ENCODE results near the gene CALD1. TPM values are rescaled to one million over a fixed set of nuclear protein-coding genes. Genes with fewer than 3 reads are reported as not detected.

CALD1 gene
- total RNA-seq, 1 experiment from 2014 or later = 107 TPM

DNA sequence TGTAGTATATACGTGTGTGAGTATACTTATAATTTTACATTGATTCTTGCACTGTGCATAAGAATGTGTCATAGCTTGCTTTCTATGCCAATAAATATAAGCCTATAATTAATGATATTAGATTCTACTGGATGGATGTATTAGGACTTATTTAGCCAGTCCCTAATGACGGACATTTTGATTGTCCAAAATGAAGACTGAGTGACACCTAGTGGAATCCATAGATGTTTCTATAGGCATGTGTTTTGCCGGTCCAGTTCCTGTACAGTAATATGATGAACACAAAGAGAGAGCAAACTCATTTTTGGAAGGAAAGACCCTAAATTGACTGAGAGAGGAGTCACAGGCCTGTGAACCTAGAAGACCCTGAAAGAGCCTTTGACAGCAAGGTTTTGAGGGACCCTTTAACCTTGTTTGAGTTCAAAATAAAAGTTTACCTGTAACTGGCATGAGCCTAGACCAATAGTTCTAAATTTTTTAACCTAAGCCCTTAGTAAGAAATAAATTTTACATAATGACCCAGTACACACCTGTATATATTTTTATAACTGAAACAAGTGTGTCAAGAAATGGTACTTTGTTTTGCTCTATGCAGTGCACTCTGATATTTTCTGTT lies 164.5 kb downstream of the CALD1 start:
- H4K5ac ChIP-seq (ENCODE audit: insufficient read length, low read depth, low read length) = no peak overlapping the region
- H3K79me1 ChIP-seq (ENCODE audit: insufficient read depth, low read depth, low read length, poor library complexity, severe bottlenecking) = no peaks in the 10 kb centered on the region
- Mint-ChIP-seq H3K4me1 (peaks cover 11 to 20% of the 10 kb centered on the region in 2 experiments), H3K36me3 (ENCODE audit: insufficient read depth in 1 of 3, low read depth in 3 of 3) (peaks cover 11 to 31% (median 19%) of the 10 kb centered on the region in 3 experiments; a peak in 6 of 7 replicates), H3K27me3 (ENCODE audit: low read depth) (no peaks in the 10 kb centered on the region), H3K4me3 (no peak overlapping the region), H3K27ac (no peak overlapping the region), H3K9me3 (no peaks in the 10 kb centered on the region)
- no peak overlapping the region for H4K8ac ChIP-seq (replicated peaks; ENCODE audit: insufficient read length, low read depth, low read length)
- no peak overlapping the region for H2BK12ac ChIP-seq (ENCODE audit: insufficient read length, low read depth, low read length)
- no peak overlapping the region for H3K56ac ChIP-seq (ENCODE audit: insufficient read length, low read depth, low read length)
- no peak for DNase-seq
- H2BK5ac ChIP-seq (ENCODE audit: insufficient read length, low read length) = no peak overlapping the region
- no peak overlapping the region for H2BK120ac ChIP-seq (ENCODE audit: low read depth, low read length, poor library complexity, severe bottlenecking)
- whole genome bisulfite sequencing (ENCODE audit: extremely low coverage, insufficient read length, low lambda C conversion rate) = no CpG with 5 or more reads among the region's 3 CpGs
- no peak overlapping the region for H3K14ac ChIP-seq (ENCODE audit: insufficient read depth, low read length)
- H3K9me3 ChIP-seq (ENCODE audit: control insufficient read depth, low read depth, low read length) = no peaks in the 10 kb centered on the region
- no peaks in the 10 kb centered on the region for H3K27me3 ChIP-seq (ENCODE audit: insufficient read depth, low read length)
- no peaks in the 10 kb centered on the region for H3K79me2 ChIP-seq (ENCODE audit: insufficient read depth, low read length)
- peak; percentile 40; the same call in 2 of the 3 replicates for TF ChIP-seq CTCF (conservative IDR thresholded peaks at IDR 0.05)
- no peak overlapping the region for H2BK15ac ChIP-seq (ENCODE audit: low read depth, low read length)
- no peak overlapping the region for H3K27ac ChIP-seq (ENCODE audit: insufficient read length, low read depth, low read length)
- no peak overlapping the region for H3K18ac ChIP-seq (ENCODE audit: insufficient read length, low read depth, low read length)
- no peak overlapping the region for H3K23ac ChIP-seq (ENCODE audit: insufficient read length, low read depth, low read length)
- no peak overlapping the region for H2AK5ac ChIP-seq (ENCODE audit: insufficient read length, low read length)
- H3K9ac ChIP-seq (ENCODE audit: extremely low read depth, insufficient read length, low read length) = no peak overlapping the region
- H2AFZ ChIP-seq (ENCODE audit: low read length) = no peak overlapping the region
- H3K4me2 ChIP-seq (ENCODE audit: insufficient read depth, insufficient read length, low read length) = no peak overlapping the region
- H4K91ac ChIP-seq (ENCODE audit: insufficient read length, low read depth, low read length) = no peak overlapping the region
- H4K20me1 ChIP-seq (ENCODE audit: control insufficient read depth, insufficient read depth, insufficient read length) = no peaks in the 10 kb centered on the region
- H3K4ac ChIP-seq (ENCODE audit: low read depth, low read length) = no peak overlapping the region
- H2BK20ac ChIP-seq (ENCODE audit: low read depth, low read length, poor library complexity, severe bottlenecking) = no peak overlapping the region
- no peaks in the 10 kb centered on the region for H3K23me2 ChIP-seq (ENCODE audit: insufficient read length, low read depth, low read length, poor library complexity, severe bottlenecking)
- no peaks in the 10 kb centered on the region for H3K4me1 ChIP-seq (ENCODE audit: insufficient read depth, low read length)
- no peak overlapping the region for H3T11ph ChIP-seq (ENCODE audit: low read length)

All from H9 (cell line).